HPDE6-E6E7 (cell line): ENCODE data around the gene GABRG3.

Experiments used
- DNase-seq: peaks from one replicate; pipeline ENCODE4 v3.0.0; 2011; ENCODE audit warnings: missing footprints; ENCODE audit errors: extremely low spot score

Gene GABRG3

GRCh38 chr15:26970712-26971210, at the start of gene GABRG3:
TSS of gene GABRG3 (plus strand) at chr15:26971181.
- DNase-seq: no peak

GRCh38 chr15:26921433-26921832, 49.5 kb upstream of the GABRG3 start:
- no peak for DNase-seq

- no peak for DNase-seq
These were observed 44.9 kb upstream of the GABRG3 start for GRCh38 chr15:26926081-26926480.

GRCh38 chr15:26928051-26928450, 42.9 kb upstream of the GABRG3 start:
- no peak for DNase-seq

DNA sequence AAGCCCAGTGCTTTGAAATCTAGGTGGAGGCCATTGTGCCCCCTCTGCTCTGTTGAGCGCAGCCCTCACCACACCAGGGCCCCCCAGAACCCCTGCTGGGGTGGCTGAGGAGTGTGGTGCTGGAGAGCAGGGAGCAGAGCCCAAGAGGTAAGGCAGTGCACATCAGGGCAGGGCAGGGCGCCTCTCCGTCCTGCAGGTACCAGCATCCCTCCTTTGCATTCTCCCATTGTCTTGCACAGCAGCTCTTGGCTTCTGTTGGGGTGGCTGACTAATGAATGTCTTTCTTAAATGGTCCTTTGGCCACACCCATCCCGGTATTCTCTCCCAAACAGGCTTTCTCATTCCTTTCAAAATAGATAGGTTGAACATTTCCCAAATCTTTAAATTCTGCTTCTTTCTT, 41.4 kb upstream of the GABRG3 start:
- DNase-seq: no peak

DNA sequence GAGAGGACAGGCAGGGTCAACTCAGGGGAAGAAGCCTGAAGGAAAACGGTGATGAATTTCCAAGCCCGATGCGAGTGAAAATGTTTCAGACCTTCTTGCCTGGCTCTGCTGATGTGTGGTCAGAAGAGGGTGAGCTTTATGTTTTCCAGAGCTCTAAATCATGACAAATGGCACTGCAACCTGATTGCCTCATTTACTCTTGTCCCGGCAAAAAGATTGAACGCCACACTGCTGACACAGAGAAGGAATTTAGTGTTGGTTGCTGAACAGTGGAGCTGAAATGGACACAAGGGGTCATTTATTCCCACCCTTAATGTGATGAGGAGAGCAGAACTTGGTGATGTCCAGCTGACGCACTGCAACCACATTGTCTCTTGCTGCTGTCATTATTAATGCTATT, 36.1 kb upstream of the GABRG3 start:
- DNase-seq: no peak

- DNase-seq: no peak
These were observed 35.7 kb upstream of the GABRG3 start for GRCh38 chr15:26935322-26935721.

GRCh38 chr15:26936502-26936901, 34.5 kb upstream of the GABRG3 start:
- DNase-seq: no peak

DNA sequence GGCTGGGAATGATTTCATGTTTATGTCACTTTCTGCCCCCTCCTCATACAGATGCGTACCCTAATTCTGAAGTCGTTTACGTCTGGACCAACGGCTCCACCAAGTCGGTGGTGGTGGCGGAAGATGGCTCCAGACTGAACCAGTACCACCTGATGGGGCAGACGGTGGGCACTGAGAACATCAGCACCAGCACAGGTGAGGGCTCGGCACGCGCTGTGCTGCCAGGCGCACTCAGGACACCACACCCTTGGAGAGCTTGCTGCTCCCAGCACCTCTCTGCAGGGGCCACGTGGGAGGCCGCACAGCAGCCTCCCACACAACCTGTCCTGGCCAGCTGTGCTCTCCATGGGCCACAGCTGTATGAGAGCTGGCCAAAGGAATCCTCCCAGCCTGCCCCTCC, 33.8 kb upstream of the GABRG3 start:
- DNase-seq: no peak

GRCh38 chr15:26939398-26939797, 31.6 kb upstream of the GABRG3 start:
- DNase-seq: no peak

DNA sequence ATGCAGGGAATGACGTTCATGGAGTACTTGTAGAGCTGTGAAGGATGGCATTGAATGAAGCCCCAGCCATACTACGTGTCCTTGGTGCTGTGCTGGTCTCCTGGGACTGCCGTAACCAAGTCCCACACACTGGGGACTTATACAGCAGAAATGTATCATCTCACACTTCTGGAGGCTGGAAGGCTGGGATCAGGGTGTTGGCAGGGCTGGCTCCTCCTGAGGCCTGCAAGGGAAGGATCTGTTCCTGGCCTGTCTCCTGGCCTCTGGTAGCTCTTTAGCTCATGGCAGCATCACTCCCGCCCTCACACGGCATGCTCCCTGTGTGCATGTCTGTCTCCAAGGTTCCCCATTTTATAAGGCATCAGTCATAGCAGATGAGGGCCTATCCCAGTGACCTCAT, 29.5 kb upstream of the GABRG3 start:
- DNase-seq: no peak

GRCh38 chr15:26943866-26944265, 27.1 kb upstream of the GABRG3 start:
- DNase-seq: no peak

- no peak for DNase-seq
These were observed 25.9 kb upstream of the GABRG3 start for GRCh38 chr15:26945046-26945445.

DNA sequence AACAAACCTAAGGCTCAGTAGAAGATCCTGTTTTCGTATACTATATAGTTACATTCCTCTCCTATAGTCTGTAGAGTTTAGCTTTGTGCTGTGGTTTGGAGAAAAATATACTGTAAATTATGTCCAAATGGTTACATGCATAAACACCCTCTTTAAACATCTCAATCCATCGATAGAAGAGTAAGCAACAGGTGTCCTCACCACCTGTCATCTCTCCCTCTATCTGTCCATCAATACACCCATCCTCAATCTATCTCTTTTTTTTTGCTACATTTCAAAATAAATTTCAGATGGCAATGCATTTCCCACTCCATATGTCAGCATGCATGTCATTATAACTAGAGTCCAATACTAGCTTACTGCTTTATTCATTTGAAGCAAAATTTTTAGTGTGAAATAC, 21.0 kb upstream of the GABRG3 start:
- DNase-seq: no peak

GRCh38 chr15:26954403-26954802, 16.6 kb upstream of the GABRG3 start:
- no peak for DNase-seq

DNA sequence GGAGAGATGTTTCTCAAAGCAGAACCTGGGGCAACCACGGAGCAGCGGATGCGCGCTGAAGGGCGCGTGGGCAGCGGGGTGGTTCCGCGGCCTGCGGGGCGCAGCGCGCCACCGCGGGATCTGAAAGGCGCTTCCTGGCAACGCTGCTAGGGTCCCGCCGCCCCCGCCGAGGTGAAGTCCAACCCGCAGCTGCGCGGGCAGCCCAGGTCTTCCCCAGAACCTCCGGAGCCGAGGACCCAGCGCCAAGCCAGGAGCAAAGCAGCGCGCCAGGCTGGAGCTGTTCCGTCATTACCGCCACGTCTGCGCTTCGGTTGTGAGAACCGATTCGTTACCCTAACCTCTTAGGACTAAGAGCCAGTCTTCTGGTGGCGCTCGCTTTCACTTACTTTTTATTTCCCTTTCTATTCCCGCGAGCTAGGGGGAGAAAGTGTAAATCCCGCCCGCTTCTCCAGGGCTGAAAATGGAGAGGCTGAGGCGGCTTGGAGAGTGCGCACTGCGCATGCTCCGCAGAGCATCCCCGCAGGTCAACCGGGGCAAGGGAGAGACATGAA, 3.2 kb upstream of the GABRG3 start:
- no peak for DNase-seq

DNA sequence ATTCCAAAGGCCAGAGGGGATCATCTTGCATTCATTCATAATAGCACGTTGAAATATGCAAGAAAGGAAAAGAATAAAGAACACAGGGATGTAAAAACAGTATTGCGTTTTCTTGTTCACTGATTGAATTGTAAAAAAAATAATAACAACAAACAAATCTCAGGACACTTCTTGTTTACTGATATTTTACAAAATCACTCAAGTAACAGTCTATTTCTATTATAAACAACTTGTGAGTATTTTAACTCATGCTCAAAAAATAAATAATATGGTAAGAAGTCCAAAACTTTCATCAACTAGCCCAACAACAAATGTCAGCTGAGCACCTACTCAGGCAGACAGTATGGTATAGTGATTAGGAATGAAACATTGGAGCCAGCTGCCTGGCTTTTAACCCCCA, 2.2 kb upstream of the GABRG3 start:
- no peak for DNase-seq

GRCh38 chr15:26971271-26972018, 464 bp downstream of the GABRG3 start:
- DNase-seq: no peak

DNA sequence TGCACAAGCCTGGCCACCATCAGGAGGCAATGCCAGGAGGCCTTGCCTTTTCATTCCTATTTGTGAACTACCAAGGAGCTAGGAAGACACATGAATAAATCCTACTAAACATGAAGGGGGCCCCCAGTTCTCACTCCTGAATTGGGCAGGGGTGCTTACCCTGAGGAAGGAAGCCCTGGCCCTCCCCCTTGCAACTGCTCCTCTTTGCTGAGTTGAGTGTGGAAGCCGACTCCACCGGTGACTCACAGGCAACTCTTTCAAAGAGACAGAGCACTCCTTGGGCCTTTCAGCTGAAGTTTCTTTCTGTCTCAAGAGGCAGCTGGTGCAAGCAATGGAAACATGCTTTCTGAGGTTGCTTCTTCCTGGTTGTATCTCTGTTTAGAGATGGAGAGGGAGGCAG, 1.7 kb downstream of the GABRG3 start:
- DNase-seq: no peak

- no peak for DNase-seq
These were observed 3.3 kb downstream of the GABRG3 start for GRCh38 chr15:26974120-26974780.

DNA sequence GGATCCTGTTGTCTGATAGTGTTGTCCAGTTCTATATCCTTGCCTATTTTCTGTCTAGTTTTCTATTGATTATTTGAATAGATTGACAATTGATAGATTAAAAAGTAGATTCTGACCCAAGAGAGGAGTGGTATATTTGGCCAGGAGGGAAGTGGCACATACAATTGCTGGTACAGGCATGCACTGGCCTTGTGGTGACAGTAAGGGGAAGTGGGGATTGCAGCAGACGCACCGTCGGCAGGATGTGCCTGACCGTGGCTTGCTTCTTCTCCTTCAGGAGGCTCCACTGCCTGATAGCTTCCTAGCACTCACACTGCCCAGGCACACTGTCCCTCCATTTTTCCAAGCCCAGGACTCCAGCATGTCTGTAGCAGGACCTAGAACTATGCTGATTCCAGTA, 10.5 kb downstream of the GABRG3 start:
- no peak for DNase-seq

DNA sequence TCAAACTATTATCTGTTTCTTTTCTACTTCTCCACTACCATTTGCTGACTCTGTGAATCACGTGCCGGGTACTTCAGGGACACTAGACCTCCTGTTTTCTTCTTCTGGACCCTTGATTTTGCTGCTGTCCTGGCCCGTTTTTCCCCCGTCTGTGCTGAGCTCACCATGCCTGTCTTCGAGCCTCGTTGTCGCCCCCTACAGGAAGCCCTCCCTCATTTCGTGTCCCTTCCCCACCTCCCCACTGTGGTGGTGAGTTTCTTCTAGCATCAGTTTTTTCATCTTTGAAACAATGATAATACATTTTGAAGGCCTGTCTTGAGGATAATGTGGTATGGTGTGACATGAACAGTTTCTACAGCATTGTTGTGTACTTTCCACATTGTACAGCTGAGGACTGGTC, 12.8 kb downstream of the GABRG3 start:
- DNase-seq: no peak

GRCh38 chr15:26985050-26985449, 14.1 kb downstream of the GABRG3 start:
- DNase-seq: no peak
